Measurements from ENCODE around the gene BOD1.

Gene BOD1

GRCh38 chr5:173659423-173659822 lies 43.0 kb upstream of the BOD1 start:
- TF ChIP-seq, protein P1, sequence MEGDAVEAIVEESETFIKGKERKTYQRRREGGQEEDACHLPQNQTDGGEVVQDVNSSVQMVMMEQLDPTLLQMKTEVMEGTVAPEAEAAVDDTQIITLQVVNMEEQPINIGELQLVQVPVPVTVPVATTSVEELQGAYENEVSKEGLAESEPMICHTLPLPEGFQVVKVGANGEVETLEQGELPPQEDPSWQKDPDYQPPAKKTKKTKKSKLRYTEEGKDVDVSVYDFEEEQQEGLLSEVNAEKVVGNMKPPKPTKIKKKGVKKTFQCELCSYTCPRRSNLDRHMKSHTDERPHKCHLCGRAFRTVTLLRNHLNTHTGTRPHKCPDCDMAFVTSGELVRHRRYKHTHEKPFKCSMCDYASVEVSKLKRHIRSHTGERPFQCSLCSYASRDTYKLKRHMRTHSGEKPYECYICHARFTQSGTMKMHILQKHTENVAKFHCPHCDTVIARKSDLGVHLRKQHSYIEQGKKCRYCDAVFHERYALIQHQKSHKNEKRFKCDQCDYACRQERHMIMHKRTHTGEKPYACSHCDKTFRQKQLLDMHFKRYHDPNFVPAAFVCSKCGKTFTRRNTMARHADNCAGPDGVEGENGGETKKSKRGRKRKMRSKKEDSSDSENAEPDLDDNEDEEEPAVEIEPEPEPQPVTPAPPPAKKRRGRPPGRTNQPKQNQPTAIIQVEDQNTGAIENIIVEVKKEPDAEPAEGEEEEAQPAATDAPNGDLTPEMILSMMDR (IDR thresholded peaks at IDR 0.05; ENCODE audit: low read depth, low read length) = no peak
- no peak overlapping the region for H3K4me3 ChIP-seq (replicated peaks in 1 of 2; ENCODE audit: low read depth in 2 of 2, low read length in 2 of 2)
- no peak for DNase-seq (ENCODE audit: low read depth in 2 of 2)

GRCh38 chr5:173657741-173658356 lies 41.4 kb upstream of the BOD1 start:
- TF ChIP-seq, protein P1 (IDR thresholded peaks at IDR 0.05; ENCODE audit: low read depth, low read length) = no peak
- DNase-seq (ENCODE audit: low read depth in 2 of 2) = no peak
- H3K4me3 ChIP-seq (replicated peaks in 1 of 2; ENCODE audit: low read depth in 2 of 2, low read length in 2 of 2) = no peak overlapping the region

DNA sequence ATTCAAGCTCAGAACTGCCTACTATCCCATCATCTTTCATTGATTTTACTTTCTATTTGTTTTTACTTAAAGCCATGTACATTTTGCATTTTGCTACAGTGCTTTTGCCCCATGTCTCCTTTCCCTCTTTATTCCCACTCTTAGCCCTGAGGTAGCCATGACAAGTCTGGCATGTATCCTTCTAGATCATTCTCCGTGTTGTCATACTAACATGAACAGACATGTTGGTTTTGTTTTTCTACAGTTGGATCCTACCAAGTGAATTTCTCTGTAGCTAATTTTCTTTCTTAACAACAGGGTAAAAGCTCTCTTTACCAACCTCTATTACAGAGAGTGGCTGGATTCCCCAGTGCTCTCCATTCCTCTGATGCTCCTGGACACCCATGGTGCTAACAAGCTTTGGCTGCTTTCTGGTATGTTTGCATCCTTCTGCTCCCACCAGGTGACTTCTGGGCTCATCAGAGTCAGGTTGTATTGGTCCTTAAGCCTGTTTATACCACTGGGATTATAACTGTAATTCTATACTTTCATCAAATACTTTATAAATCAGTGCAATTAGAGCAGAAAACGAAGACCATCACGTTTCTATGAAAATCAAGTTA lies 38.8 kb upstream of the BOD1 start:
- DNase-seq (ENCODE audit: low read depth in 2 of 2) = no peak
- TF ChIP-seq, protein P1 (IDR thresholded peaks at IDR 0.05; ENCODE audit: low read depth, low read length) = no peak
- H3K4me3 ChIP-seq (replicated peaks in 1 of 2; ENCODE audit: low read depth in 2 of 2, low read length in 2 of 2) = no peak overlapping the region

DNA sequence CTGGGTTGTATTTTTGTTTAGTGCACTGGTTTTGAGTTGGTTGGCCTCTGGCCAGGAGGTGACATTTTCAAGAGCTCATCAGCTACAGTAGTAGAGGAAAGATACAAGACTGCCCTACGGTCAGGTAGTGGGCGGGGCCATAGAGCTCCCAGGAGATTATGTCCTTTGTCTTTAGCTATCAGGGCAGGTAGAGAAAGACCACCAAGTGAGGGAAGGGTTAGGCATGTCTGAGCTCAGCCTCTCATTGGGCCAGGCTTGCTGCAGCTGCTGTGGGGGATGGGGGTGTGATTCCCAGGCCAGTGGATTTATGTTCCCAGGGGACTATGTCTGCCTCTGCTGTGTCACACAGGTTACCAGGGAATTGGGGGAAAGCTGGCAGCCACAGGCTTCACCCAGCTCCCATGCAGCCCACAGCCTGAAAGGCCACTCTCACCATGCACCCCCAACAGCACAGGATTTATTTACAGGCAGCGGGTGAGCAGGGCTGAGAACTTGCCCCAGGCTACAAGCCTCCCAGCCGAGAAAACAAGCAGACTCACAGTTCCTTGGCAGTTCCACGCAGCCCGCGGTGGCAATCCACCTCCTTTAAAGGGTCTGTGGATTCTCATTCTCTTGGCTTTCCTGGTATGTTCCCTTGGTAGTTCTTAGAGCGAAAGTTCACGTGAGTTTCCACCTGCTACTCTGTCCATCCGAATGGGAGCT lies 37.5 kb upstream of the BOD1 start:
- TF ChIP-seq, protein P1 (IDR thresholded peaks at IDR 0.05; ENCODE audit: low read depth, low read length) = no peak
- H3K4me3 ChIP-seq (replicated peaks in 1 of 2; ENCODE audit: low read depth in 2 of 2, low read length in 2 of 2) = no peak overlapping the region
- DNase-seq (ENCODE audit: low read depth in 2 of 2) = no peak

- TF ChIP-seq, protein P1 (IDR thresholded peaks at IDR 0.05; ENCODE audit: low read depth, low read length) = no peak
- H3K4me3 ChIP-seq (replicated peaks in 1 of 2; ENCODE audit: low read depth in 2 of 2, low read length in 2 of 2) = no peak overlapping the region
- DNase-seq (ENCODE audit: low read depth in 2 of 2) = no peak
Observed at GRCh38 chr5:173648308-173648866, 31.9 kb upstream of the BOD1 start.

DNA sequence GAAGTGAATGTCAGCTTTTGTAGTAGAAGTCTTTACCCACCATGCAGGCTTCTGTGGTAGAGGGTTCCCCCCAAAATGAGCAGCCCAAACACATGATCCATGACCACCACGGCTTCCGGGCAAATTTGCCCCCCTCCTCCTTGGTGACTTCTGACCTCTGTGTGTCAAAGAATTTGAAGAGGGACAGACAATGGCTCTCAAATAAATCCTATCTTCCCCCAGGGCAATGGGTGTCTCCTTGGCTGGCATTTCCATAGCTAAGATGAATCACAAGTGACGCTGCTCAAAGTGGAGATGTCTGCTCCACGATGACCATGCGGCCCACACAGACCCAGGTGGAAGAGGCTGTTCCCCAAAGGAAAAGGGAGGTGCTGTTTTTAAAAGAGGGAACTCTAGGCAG lies 30.2 kb upstream of the BOD1 start:
- TF ChIP-seq, protein P1 (IDR thresholded peaks at IDR 0.05; ENCODE audit: low read depth, low read length) = no peak
- no peak overlapping the region for H3K4me3 ChIP-seq (replicated peaks in 1 of 2; ENCODE audit: low read depth in 2 of 2, low read length in 2 of 2)
- DNase-seq (ENCODE audit: low read depth in 2 of 2) = no peak
